GM23248 (cell line): ENCODE results near the gene PIK3R1.

Source experiments
- EZH2 ChIP-seq: fragments of 200-600 bp; sonication (generic); IDR thresholded peaks from 2 replicates; pipeline ENCODE4 v1.6.1; 2018; ENCODE audit warnings: antibody characterized with exemption, mild to moderate bottlenecking; ENCODE audit not compliant: insufficient read depth, poor library complexity, severe bottlenecking
- EZH2phosphoT487 ChIP-seq: fragments of 200-600 bp; sonication (generic); IDR thresholded peaks from 2 replicates; pipeline ENCODE4 v1.6.1; 2018; ENCODE audit warnings: antibody characterized with exemption, moderate library complexity, mild to moderate bottlenecking, low read depth; ENCODE audit not compliant: insufficient read depth

DNA sequence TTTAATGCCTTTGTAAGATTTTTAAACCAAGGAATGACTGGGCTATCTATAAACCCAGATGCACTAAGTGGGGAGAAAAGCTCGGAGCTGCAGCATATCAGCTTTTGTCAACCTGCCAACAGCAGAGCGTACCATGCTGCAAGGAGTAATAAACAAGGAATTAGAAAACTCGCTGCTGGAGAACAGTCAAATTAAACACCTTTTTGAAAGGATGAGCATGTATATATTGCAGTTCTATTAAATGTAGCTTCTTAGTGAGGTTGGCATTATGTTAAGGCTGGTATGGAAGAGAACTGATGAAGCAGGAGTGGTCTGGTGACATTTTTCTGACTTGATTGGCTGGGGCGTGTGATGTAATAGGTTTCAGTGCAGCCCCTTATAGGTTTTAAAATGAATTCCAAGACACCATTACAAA lies 74.7 kb downstream of the PIK3R1 start:
- TF ChIP-seq EZH2phosphoT487 (no peak), EZH2 (no peak)
